Fibroblast of skin of abdomen (primary cell): ENCODE measurements around the gene RPL29.
"Not testable (repeated sequence)": the region's sequence is repeated elsewhere in the genome, so short reads cannot be mapped to it uniquely, and the experiment has no call there.

Experiments used
- DNase-seq: peaks from one replicate; pipeline ENCODE4 v3.0.0-alpha.2; 2013

The RPL29 gene

DNA sequence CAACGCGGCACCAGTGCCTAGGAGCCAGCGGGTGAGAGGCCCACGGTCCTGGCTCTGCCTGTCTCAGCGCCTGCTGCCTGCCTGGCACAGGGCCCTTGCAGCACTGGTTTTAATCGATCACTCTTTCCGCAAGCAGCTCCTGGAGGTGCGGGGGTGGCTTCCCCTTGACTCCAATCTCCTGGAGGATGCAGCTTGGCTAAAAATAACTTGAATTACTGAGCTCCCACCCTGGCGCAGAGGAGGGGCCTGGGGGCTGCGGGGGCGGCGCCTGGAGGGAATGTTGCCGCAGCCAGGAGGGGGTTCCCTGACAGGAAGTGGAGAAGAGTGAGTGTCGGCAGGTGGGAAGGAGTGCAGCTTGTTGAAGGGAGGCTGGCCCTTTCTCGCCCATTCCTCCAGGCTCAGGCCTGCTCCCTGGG is 9.9 kb upstream of the RPL29 start:
- DNase-seq: peak; percentile 71

DNA sequence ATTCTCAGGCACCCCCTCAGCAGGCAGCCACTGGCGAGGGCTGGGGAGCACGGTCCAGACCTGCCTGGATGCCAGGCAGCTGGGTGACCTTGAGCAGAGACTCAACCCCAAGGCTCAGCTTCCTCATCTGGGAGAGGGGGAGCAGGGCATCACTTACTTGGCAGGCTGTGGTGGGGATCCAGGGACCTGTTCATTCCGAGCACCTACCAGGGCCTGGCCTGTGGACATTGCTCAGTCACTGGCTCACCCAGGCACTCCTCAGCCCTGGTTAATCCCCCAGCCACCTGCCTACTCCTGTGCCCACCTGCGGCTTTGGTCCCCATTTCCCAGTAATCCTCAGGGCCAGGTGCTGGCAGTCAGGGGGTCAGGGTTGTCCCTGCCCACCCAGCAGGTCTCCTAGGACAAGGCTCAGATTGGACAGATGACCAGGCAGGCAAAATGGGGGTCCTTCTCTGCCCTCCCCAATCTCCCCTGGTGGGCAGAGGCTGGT is 9.3 kb upstream of the RPL29 start:
- no peak for DNase-seq

DNA sequence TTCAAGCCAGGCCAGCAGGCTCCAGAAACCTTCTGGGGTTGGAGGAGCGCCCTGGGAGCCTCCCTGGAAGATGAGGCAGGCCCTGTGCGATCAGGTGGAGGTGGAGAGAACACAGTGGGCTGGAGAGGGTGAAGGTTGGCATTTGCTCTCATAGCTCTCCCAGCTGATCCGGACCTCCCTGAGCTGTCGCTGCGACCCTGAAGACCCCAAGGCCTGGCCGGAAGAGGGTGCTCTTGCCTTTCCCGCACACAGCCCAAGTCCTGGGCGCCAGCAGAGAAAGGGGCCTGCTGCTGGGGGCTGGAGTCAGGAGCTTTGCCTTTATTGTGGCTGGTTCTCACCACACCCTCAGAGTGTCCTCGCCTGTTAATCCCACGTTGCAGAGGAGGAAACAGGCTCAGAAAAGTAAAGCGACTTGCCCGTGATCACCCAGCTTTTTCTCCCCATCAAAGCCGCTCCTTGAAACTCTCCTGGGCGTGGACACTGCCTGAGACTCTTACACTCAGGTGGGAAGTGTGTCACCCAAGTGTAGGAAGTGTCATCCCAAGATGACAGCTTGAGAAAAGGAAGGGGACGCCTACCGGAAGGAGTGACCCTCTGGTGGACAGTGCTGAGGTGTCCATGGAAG is 8.6 kb upstream of the RPL29 start:
- peak; percentile 61 for DNase-seq

DNA sequence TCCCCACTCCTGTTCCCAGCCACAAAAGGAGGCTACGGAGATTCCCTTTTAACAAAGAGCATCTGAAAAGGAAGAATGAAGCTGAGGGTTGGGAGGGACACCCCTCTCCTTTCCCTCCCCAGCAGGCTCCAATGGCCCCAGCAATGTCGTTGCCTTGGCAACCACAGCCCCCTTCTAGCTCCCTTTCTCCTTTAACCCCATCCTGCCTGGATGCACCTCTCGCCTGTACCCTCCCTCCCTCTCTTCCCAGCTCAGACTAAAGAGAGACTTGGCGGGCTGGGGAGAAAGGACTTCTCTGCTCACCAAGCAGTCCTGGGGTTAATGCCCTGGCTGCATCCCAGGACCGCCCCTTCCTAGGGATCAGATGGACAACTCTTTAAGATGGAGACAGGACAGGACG is 7.1 kb upstream of the RPL29 start:
- DNase-seq: no peak

- DNase-seq: peak; percentile 56
Observed at GRCh38 chr3:52001443-52001974, 5.8 kb upstream of the RPL29 start.

GRCh38 chr3:51999846-52000245 is 4.2 kb upstream of the RPL29 start:
- no peak for DNase-seq

GRCh38 chr3:51998774-51999173 is 3.1 kb upstream of the RPL29 start:
- no peak for DNase-seq

GRCh38 chr3:51997935-51998596 is 2.4 kb upstream of the RPL29 start:
- no peak for DNase-seq

DNA sequence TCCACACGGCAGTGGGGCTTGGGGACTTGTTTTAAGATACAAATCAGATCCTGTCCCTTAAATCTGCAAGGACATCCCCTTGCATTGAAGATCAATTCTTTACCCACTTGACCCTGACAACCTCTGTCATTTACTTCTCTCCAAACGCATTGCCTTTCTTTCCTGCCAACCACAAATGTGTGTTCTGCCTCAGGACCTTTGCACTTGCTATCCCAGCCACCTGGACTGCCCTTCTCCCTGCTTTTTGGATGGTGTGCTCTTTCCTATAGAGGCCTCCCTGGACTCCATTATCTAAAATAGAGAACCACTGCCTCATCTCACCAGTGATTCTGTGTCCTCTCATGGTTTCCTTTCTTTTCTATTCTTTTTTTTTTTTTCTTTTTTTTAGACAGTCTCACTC is 1.5 kb upstream of the RPL29 start:
- DNase-seq: no peak

DNA sequence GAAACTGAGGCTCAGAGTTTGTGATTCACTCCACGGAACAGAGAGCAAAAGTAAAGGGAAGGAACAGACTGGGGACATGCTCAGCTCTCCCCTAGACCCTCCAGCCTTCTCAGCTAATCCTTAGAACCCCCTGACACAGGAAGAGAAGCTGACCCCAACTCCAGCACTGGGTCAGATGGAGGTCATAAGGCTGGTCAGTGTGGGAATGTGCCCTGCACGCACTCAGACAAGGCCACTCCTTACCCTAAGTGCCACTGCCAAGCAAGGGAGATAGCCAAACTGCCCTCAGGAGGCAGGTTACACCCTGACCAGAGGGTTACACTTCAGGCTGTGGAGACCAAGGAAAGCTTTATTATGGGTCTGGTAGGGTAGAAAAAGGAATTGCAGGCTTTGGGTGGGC is 1.2 kb downstream of the RPL29 start:
- no peak for DNase-seq

DNA sequence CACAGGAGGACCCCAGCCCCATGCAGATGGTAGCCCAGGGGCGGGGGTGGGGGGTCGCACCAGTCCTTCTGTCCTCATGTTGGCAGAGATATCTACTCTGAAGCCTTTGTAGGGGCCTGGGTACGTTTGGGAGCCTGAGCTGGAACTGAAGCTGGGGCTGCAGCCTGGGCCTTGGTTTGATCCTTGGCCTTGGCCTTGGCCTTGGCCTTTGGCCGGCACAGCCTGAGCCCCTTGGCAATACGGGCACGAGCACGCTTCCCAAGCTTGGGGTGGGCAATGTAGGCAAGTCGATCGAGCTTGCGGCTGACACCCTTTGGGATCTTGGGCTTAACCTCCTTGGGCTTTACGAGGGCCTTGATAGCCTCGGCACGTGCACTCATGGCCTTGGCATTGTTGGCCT is 2.0 kb downstream of the RPL29 start:
- not testable (repeated sequence) for DNase-seq

GRCh38 chr3:51992017-51992682 is 3.5 kb downstream of the RPL29 start:
- no peak for DNase-seq

DNA sequence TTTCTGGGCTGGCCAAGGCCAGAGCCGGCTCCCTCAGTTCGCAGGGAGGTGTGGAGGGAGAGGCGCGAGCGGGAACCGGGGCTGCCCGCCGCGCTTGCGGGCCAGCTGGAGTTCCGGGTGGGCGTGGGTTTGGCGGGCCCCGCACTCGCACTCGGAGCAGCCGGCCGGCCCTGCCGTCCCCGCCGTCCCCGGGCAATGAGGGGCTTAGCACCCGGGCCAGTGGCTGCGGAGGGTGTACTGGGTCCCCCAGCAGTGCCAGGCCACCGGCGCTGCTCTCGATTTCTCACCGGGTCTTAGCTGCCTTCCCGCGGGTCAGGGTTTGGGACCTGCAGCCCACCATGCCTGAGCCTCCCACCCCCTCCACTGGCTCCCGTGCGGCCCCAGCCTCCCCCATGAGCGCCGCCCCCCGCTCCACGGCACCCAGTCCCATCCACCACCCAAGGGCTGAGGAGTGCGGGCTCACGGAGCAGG is 5.2 kb downstream of the RPL29 start:
- not testable (repeated sequence) for DNase-seq

DNA sequence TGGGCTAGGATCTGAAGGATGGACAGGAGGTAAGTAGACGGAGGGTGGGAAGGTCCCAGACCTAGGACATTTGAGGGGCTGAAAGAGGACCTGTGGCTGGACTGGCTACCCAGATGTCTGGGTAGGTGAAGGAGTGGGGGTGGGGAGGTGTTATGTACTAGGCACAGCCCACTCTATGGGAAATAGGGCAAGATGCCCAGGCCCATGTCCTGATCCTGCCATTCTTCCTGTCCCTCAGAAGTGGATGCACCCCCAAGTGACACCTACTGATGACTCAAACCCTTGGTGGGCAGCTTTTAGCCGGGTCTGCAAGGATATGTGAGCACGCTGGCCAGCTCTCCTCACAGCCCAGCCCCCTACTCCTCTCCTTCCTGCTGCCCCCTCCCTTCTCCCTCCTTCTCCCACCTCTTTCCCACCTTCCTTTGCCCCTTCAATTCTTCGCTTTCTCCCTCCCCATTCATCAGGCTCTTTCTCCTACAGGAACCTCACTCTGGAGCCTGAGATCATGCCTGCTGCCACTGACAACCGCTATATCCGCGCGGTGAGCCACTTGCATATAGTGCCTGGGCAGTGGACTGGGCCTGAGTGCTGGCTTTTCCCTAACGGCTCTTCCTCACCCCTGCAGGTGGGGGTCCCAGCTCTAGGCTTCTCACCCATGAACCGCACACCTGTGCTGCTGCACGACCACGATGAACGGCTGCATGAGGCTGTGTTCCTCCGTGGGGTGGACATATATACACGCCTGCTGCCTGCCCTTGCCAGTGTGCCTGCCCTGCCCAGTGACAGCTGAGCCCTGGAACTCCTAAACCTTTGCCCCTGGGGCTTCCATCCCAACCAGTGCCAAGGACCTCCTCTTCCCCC is 7.2 kb downstream of the RPL29 start:
- no peak for DNase-seq

DNA sequence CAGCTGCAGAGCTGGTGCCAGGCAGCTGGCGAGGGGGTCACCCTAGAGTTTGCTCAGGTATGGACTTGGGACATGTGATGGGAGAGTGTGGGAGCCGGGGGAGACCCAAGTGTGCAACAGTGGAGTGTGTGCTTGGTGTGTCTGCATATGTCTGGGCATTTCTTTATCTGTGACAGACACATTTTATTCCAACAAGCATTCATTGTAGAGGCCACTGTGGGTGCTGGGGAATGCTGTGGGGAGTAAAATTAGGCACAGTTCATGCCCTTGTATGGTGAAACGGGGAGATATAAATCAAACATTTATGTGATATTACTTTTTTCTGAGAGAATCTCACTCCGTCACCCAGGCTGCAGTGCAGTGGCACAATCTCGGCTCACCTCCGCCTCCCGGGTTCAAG is 8.1 kb downstream of the RPL29 start:
- DNase-seq: no peak

DNA sequence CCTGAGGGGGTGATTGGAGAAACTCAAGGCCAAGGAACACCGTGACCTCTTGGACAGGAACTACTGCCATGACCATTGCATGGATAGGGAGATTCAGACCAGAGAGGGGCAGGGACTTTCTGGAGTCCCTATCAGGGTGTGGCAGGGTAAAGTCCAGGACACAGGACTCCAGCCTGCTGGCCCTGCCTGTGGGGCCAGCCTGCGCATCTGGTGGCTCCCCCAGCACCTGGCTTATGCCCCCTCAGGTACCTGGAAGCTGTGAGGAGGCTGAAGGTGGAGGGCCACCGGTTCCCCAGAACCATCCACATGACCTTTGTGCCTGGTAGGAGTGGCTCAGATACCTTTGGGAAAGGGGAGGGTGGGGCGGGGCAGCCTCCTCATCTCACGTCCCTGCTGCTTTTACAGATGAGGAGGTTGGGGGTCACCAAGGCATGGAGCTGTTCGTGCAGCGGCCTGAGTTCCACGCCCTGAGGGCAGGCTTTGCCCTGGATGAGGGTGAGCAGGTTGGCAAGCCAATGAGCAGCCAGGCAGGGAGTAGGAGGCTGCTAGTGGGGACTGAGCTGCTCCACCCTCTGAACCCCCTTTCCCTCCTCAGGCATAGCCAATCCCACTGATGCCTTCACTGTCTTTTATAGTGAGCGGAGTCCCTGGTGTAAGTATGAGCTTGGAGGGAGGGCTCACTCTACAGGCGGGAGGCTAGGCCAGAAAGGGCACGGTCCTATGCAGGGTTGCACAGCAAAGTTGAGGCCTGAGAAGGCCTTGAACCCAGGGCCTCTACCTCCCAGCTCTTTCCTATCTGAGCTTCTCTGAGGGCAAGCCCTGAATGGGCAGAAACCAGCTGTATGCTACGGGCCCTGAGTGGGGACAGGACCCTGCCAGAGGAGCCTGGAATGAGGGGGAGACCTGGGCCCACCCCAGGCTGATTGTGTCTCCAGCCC is 9.4 kb downstream of the RPL29 start:
- DNase-seq: no peak

DNA sequence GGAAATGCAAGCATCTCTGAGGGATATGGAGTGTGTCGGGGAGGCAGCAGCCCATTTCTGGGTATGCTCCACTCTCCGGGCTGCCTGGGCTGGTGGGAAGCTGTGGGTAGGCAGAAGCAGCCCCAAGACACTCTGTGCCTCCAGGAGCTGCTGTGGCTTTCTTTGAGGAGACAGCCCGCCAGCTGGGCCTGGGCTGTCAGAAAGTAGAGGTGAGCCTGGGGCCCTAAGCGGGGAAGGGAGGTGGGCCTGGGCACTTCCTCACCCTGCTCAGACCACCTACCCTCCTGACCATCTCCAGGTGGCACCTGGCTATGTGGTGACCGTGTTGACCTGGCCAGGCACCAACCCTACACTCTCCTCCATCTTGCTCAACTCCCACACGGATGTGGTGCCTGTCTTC is 10.6 kb downstream of the RPL29 start:
- no peak for DNase-seq

DNA sequence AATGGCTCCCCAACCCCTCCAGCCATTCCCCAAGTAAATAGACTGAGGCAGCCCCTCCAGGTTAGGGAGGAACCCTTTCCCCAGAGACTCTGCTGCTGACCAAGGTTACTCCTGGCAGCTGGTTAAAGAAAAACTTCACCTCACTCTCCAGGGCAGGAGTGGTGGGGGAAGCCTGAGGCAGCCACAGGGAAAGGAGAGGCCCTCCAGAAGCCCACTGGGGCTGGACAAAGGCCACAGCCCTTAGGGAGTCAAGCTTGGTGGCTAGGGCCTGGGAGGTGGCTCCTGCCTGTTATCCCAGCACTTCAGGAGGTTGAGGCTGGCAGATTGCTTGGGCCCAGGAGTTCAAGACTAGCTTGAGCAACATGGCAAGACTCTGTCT is 11.4 kb downstream of the RPL29 start:
- no peak for DNase-seq

GRCh38 chr3:51983578-51984268 is 12.0 kb downstream of the RPL29 start:
- DNase-seq: no peak

DNA sequence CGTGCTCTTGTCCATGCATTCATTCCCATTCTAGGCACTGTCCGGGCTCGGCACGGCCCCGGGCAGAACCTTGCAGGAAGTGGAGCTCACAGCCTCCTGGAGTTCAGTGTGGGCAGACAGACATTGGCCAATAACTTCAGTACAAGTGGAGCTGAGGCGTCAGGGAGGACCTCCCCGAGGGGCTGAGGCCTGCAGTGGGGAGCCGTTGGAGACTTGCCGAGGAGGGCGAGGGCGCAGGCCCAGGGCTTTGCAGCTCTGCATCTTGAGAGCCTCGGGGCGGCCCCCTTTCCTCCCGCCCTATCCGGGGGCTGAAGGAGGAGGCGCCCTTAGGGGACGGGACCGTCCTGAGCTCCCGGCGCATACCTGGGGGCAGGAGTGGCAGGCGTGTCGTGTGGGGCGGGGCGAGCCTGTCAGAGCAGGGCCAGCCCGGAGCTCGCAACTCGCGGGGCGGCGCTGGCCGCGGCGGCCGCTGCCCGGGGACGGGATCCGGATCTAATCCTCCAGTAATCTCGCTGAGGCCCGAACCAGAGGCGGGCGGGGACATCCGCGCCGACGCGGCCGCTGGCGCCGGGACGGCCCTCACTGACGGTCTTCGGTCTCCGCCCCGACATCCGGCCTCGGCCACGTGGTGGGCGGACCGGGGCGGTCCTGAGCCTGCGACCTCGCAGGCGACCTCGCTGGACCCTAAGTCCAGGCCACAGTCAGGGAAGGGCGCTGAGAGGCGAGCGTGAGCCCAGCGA is 12.7 kb downstream of the RPL29 start, which contains the start of gene ACY1:
Gene ACY1 (plus strand): TSS at position 698 of the 740 bp plus-strand sequence. CDS start 530 bp downstream, outside the sequence.
- peak; percentile 78 for DNase-seq
